Measurements from ENCODE around the gene CAPN6.

GRCh38 chrX:111288841-111289240 lies 18.6 kb upstream of the CAPN6 start:
- no peak for TF ChIP-seq CTCF (IDR thresholded peaks at IDR 0.05; ENCODE audit: insufficient read depth, low read length)
- TF ChIP-seq SPI1 (IDR thresholded peaks at IDR 0.05; ENCODE audit: borderline replicate concordance, low read depth): no peak
- TF ChIP-seq POLR2AphosphoS5 (IDR thresholded peaks at IDR 0.05; ENCODE audit: low read depth): no peak
- TF ChIP-seq GABPA (IDR thresholded peaks at IDR 0.05; ENCODE audit: low read depth): no peak
- TF ChIP-seq REST (IDR thresholded peaks at IDR 0.05; ENCODE audit: insufficient replicate concordance, low read depth): no peak
